ENCODE measurements around the gene HDAC9.

The HDAC9 gene

DNA sequence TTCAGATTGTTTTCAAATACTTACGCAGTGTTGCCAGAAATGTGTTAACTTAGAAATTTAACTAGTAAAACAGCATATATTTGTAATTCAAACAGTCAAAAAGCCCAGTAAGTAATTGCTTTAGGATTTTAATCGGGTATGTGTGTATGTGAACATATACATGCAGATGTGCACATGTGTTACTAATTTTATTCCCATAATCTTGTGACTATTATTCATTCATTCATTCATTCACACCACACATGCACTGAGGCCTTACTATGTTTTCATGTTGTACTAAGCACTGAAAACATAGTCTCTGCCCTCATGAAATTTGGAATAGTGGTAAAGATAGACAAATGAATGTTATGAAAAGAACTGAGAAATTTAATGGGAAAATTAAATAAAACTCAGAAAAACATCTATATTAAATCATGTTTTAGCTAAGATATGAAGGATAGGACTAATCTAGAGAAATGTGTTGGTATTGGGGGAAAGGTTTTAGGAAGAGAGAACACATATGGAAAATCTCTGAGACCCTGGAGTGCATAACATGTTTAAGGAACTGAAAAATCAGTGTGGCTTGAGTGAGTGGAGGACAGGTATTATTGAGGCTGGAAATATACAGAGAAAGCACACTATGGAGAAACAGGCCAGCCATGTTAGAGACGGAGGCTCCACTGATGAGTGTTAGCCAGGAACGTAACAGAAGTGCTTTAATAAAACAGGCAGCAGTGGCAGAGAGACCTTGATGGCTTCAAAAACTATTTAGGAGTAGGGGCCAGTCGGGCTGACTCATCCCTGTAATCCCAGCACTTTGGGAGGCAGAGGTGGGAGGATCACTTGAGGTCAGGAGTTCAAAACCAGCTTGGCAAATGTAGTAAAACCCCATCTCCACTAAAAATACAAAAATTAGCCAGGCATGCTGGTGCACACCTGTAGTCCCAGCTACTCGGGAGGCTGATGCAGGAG is 80.3 kb downstream of the HDAC9 start:
- no peak for DNase-seq (ENCODE audit: low read depth)
- Histone ChIP-seq H3K4me1 (ENCODE audit: control insufficient read depth, insufficient read depth, low read length) (peaks cover 12% of the 10 kb centered on the region), H3K9ac (ENCODE audit: low read length) (no peak overlapping the region), H3K27me3 (replicated peaks; ENCODE audit: control insufficient read depth, insufficient read depth, low read length) (no peaks in the 10 kb centered on the region), H3K4me3 (ENCODE audit: low read length) (no peak overlapping the region), H3K36me3 (ENCODE audit: control insufficient read depth, insufficient read depth, low read length, severe bottlenecking) (no peaks in the 10 kb centered on the region), H3K9me3 (ENCODE audit: control insufficient read depth, low read length) (no peaks in the 10 kb centered on the region)

DNA sequence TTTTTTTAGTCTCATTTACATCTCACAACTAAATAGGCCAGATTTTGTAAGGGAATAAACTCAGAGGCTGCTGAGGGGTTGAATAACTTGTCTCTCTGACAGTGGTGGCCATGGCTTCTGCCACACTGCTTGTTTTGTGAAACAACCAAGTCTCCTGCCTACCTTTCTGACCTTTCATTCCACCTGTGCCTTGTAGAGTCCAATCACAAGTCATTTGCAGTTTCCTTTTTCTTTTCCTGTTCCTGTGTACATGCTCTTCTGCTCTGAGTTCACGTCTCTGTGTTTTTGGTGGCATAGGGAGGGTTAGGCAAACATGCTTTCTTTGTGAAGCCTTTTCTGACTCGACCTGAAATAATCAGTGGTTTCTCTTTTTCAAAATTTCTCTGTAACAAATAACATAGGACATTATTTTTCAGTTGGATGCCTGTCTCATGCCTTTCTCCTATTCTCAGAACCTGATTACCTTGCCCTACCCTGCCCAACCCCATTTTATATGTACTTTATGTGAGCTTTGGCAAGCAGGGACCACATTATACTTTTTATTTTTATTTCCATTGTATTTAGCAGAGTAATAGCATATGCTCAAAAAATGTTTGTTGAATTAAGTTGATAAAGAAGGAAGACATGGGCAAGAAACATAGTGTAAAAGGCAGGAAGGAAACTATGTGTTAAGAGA is 81.7 kb downstream of the HDAC9 start:
- Histone ChIP-seq H3K4me1 (ENCODE audit: control insufficient read depth, insufficient read depth, low read length) (peaks cover 15% of the 10 kb centered on the region), H3K9me3 (ENCODE audit: control insufficient read depth, low read length) (no peaks in the 10 kb centered on the region), H3K9ac (ENCODE audit: low read length) (no peak overlapping the region), H3K27me3 (replicated peaks; ENCODE audit: control insufficient read depth, insufficient read depth, low read length) (no peaks in the 10 kb centered on the region), H3K4me3 (ENCODE audit: low read length) (no peak overlapping the region), H3K36me3 (ENCODE audit: control insufficient read depth, insufficient read depth, low read length, severe bottlenecking) (no peaks in the 10 kb centered on the region)
- no peak for DNase-seq (ENCODE audit: low read depth)

DNA sequence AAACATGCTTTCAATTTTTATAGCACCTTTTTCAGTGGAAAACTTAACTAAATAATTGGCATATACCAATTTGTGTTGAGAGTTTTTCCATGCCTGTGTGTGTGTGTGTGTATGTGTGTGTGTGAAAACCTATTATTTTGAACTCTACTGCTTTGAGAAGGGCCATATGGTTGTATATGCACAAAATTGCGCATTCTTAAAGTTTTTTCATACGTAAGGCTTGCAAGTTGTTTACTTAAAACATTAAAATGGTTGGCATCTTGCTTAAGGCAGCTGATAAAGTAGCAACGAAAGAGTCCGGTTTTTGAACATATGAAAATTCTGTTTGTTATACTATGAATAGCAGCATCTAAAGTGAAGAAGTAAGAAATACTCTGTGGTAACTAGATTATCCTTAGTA is 84.1 kb downstream of the HDAC9 start:
- no peaks in the 10 kb centered on the region for H3K27me3 ChIP-seq (replicated peaks; ENCODE audit: control insufficient read depth, insufficient read depth, low read length)
- DNase-seq (ENCODE audit: low read depth), result no peak
- H3K36me3 ChIP-seq (ENCODE audit: control insufficient read depth, insufficient read depth, low read length, severe bottlenecking), result no peaks in the 10 kb centered on the region
- no peaks in the 10 kb centered on the region for H3K9me3 ChIP-seq (ENCODE audit: control insufficient read depth, low read length)
- peaks cover 15% of the 10 kb centered on the region for H3K4me1 ChIP-seq (ENCODE audit: control insufficient read depth, insufficient read depth, low read length)
- H3K4me3 ChIP-seq (ENCODE audit: low read length), result no peak overlapping the region
- H3K9ac ChIP-seq (ENCODE audit: low read length), result no peak overlapping the region

DNA sequence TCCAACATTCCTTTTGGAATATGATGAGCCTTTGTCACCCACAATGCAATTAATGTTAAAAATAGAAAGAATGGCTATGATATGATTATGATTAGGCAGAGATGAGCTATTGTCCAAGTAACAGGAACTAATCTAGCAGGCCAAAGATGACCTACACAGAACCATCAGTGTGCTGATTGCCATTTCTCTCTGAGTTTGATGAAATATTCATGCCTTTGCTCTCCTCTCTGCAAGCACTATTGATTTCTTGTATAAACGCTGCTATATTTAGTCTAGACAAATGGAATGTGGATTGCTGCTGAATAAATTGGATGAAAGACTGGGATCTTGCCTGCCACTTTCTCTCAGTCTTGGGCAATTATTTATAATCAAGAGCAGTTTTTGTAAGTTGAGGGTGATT is 85.4 kb downstream of the HDAC9 start:
- H3K4me3 ChIP-seq (ENCODE audit: low read length), result no peak overlapping the region
- peak; percentile 15 for DNase-seq (ENCODE audit: low read depth)
- no peak overlapping the region for H3K9ac ChIP-seq (ENCODE audit: low read length)
- H3K9me3 ChIP-seq (ENCODE audit: control insufficient read depth, low read length), result no peaks in the 10 kb centered on the region
- peaks cover 15% of the 10 kb centered on the region for H3K4me1 ChIP-seq (ENCODE audit: control insufficient read depth, insufficient read depth, low read length)
- H3K27me3 ChIP-seq (replicated peaks; ENCODE audit: control insufficient read depth, insufficient read depth, low read length), result no peaks in the 10 kb centered on the region
- H3K36me3 ChIP-seq (ENCODE audit: control insufficient read depth, insufficient read depth, low read length, severe bottlenecking), result no peaks in the 10 kb centered on the region

DNA sequence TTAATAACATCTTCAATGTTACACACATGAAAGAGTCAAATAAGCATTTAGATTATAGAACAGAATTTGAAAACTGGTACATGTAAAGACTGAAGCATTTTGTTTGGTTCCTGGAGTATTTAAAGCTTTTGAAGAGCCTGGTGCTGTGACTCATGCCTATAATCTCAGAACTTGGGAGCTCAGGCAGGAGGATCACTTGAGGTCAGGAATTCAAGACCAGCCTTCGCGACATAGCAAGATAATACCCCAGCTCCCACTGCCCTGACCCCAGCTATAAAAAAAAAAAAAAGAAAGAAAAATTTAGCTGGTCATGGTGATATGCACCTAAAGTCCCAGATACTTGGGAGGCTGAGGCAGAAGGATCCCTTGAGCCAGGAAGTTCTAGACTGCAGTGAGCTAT is 87.8 kb downstream of the HDAC9 start:
- peak; percentile 35 for DNase-seq (ENCODE audit: low read depth)
- peaks cover 15% of the 10 kb centered on the region for H3K4me1 ChIP-seq (ENCODE audit: control insufficient read depth, insufficient read depth, low read length)
- H3K4me3 ChIP-seq (ENCODE audit: low read length), result no peak overlapping the region
- no peaks in the 10 kb centered on the region for H3K27me3 ChIP-seq (replicated peaks; ENCODE audit: control insufficient read depth, insufficient read depth, low read length)
- H3K36me3 ChIP-seq (ENCODE audit: control insufficient read depth, insufficient read depth, low read length, severe bottlenecking), result no peaks in the 10 kb centered on the region
- no peaks in the 10 kb centered on the region for H3K9me3 ChIP-seq (ENCODE audit: control insufficient read depth, low read length)
- no peak overlapping the region for H3K9ac ChIP-seq (ENCODE audit: low read length)

DNA sequence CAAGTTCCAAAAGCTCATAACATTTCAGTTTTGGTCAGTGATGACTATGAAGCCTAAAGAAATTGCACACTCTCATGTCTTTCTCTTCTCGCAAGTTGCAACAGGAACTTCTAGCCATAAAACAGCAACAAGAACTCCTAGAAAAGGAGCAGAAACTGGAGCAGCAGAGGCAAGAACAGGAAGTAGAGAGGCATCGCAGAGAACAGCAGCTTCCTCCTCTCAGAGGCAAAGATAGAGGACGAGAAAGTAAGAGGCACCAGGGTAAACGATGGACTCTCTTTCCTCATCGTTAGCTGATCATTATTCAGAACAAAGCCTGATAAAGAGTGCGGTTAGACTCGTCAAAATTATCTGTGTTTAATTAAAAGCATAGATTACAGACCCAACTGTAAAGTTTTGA is 94.7 kb downstream of the HDAC9 start:
- Histone ChIP-seq H3K36me3 (ENCODE audit: control insufficient read depth, insufficient read depth, low read length, severe bottlenecking) (peaks cover 12% of the 10 kb centered on the region), H3K9ac (ENCODE audit: low read length) (no peak overlapping the region), H3K4me1 (ENCODE audit: control insufficient read depth, insufficient read depth, low read length) (no peaks in the 10 kb centered on the region), H3K9me3 (ENCODE audit: control insufficient read depth, low read length) (no peaks in the 10 kb centered on the region), H3K27me3 (replicated peaks; ENCODE audit: control insufficient read depth, insufficient read depth, low read length) (no peaks in the 10 kb centered on the region), H3K4me3 (ENCODE audit: low read length) (no peak overlapping the region)
- DNase-seq (ENCODE audit: low read depth), result no peak

DNA sequence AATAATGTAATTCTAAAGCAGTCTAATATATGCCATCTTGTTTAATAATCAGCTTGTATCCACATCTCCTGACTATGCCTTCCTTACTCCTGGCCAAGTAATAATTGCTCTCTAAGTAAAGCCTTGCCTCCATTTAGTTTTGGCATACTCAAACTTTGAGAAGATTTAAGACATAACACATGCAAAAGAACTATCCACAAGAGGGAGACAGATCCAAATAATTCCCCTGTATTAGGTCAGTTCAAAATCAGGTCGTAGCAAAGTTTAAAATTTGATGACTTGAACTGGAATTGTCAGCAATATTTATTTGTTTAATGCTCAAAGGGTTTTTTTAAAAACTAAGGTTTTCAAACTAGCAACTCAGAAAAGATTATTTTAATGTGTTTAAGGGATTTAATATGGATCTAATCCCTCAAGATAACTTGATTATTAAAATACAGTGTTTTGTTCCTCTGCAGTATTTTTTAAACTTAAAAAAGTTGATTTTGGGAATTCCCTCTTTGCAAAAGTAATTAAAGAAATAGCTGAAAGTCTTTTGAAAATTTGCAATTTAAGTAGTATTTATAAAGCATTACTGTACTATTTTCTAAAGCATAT is 95.3 kb downstream of the HDAC9 start:
- DNase-seq (ENCODE audit: low read depth), result peak; percentile 85
- H3K4me3 ChIP-seq (ENCODE audit: low read length), result no peak overlapping the region
- no peaks in the 10 kb centered on the region for H3K4me1 ChIP-seq (ENCODE audit: control insufficient read depth, insufficient read depth, low read length)
- H3K9me3 ChIP-seq (ENCODE audit: control insufficient read depth, low read length), result no peaks in the 10 kb centered on the region
- H3K27me3 ChIP-seq (replicated peaks; ENCODE audit: control insufficient read depth, insufficient read depth, low read length), result no peaks in the 10 kb centered on the region
- peaks cover 12% of the 10 kb centered on the region for H3K36me3 ChIP-seq (ENCODE audit: control insufficient read depth, insufficient read depth, low read length, severe bottlenecking)
- no peak overlapping the region for H3K9ac ChIP-seq (ENCODE audit: low read length)

DNA sequence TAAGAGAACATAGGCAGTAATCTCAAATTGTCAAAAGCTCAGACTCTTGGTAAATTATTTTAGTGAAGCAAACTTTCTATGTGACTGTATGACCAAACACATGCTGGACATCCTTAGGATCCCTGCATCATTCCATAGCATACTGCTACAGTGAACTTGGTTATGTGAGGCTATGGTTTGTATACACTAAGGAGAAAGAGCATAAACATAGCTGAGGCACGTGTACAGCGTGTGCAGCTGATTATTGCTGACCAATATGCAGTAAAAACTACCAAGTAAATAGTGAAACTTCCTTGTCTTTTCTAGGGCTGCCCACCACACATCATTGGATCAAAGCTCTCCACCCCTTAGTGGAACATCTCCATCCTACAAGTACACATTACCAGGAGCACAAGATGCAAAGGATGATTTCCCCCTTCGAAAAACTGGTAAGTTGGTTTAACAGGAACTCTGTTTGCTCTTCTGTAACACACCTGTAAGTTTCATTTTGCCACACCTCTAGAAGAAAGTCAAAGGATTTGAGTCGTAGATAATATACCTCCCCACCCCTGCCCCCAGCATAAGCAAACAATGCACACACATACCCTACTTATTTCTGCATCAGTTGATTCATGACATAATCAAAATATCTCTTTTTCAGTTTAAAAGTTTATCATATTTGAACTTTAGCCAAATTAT is 98.2 kb downstream of the HDAC9 start:
- H3K4me1 ChIP-seq (ENCODE audit: control insufficient read depth, insufficient read depth, low read length), result no peaks in the 10 kb centered on the region
- no peak overlapping the region for H3K9ac ChIP-seq (ENCODE audit: low read length)
- no peak overlapping the region for H3K4me3 ChIP-seq (ENCODE audit: low read length)
- no peak for DNase-seq (ENCODE audit: low read depth)
- no peaks in the 10 kb centered on the region for H3K27me3 ChIP-seq (replicated peaks; ENCODE audit: control insufficient read depth, insufficient read depth, low read length)
- peaks cover 18% of the 10 kb centered on the region for H3K36me3 ChIP-seq (ENCODE audit: control insufficient read depth, insufficient read depth, low read length, severe bottlenecking)
- no peaks in the 10 kb centered on the region for H3K9me3 ChIP-seq (ENCODE audit: control insufficient read depth, low read length)

DNA sequence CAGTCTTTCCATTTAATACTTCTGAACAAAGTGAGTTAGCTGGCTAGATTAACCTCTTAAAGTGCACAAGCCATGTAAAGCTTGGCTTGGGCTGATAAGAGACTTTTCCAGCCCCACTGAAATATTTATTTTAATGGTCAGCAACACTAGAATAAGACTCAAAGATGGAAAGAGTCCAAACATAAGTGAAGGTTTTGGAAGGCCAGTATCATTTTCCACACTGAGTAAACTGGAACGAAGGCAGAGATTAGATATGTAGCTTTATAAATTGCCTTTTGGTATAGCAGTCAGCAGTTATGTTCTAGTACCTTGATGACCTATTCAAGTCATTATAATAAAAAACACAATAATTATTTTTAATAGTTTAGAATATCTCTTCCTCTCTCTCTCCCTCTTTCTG is 102.2 kb downstream of the HDAC9 start:
- Histone ChIP-seq H3K36me3 (ENCODE audit: control insufficient read depth, insufficient read depth, low read length, severe bottlenecking) (peaks cover 51% of the 10 kb centered on the region), H3K27me3 (replicated peaks; ENCODE audit: control insufficient read depth, insufficient read depth, low read length) (no peaks in the 10 kb centered on the region), H3K9ac (ENCODE audit: low read length) (no peak overlapping the region), H3K9me3 (ENCODE audit: control insufficient read depth, low read length) (peaks cover 24% of the 10 kb centered on the region), H3K4me1 (ENCODE audit: control insufficient read depth, insufficient read depth, low read length) (no peaks in the 10 kb centered on the region), H3K4me3 (ENCODE audit: low read length) (no peak overlapping the region)
- DNase-seq (ENCODE audit: low read depth), result no peak

DNA sequence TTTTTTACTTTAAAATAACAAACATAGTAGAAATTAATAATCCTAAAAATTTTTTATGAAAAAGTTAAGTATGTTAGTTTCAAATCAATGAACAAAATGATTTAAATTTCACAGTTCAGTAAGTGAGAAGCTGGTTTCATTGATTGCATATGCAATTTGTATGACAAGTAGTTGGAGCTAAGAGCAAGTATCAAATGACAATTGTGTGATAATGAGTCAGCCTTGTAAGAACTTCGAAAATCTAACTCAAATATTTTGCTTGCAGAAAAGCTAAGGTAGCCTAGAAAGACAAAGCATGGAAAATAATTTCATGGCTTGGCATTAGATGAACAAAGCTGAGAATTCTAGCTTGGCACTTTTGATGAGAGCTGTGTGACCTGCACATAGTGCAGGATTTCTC is 111.5 kb downstream of the HDAC9 start:
- DNase-seq (ENCODE audit: low read depth), result peak; percentile 52
- peaks cover 40% of the 10 kb centered on the region for H3K9me3 ChIP-seq (ENCODE audit: control insufficient read depth, low read length)
- H3K36me3 ChIP-seq (ENCODE audit: control insufficient read depth, insufficient read depth, low read length, severe bottlenecking), result peaks cover 37% of the 10 kb centered on the region
- no peak overlapping the region for H3K9ac ChIP-seq (ENCODE audit: low read length)
- no peak overlapping the region for H3K4me3 ChIP-seq (ENCODE audit: low read length)
- no peaks in the 10 kb centered on the region for H3K4me1 ChIP-seq (ENCODE audit: control insufficient read depth, insufficient read depth, low read length)
- H3K27me3 ChIP-seq (replicated peaks; ENCODE audit: control insufficient read depth, insufficient read depth, low read length), result no peaks in the 10 kb centered on the region
